ENCODE data around the gene FTCD. TPM values are rescaled to one million over a fixed set of nuclear protein-coding genes. Genes with fewer than 3 reads are reported as not detected.

Gene FTCD
- total and polyA plus RNA-seq, 2 donors (not counting 3 experiments of a cell fraction or from before 2014, with no cell fraction given): 0.06 to 1.2 TPM

DNA sequence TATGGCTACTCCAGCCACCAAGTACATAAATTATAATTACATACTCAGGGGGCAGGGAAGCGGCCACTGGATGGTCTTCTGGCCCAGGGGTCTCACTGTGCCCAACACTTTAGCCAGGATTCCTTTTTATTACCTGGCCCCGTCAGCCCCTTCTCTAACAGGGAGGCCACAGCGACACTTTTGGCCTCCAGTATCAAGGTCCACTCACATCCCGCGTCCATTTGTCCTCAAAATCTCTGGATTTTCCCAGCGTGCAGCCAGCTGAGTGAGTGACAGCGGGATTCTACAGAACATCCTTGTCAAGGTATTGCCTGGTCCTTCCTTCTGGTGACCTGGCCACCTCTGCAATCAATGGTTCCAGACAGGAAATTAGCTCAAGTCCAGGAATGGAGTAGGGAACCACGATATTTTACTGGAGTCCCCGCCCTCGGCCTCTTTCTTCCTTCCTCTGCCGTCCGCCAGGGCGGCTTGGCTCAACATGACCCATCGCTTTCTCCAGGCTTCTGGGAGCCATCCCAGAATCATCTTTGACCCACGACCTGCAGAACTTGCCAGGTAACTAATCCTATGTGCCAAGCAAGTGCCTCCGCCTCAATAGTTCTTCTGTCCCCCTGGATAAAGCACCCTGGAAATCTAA, 60.2 kb downstream of the FTCD start:
- Histone ChIP-seq H3K4me1 (ENCODE audit: control insufficient read depth, extremely low read depth, insufficient read depth, low read length) (no peaks in the 10 kb centered on the region), H2AFZ (ENCODE audit: low read depth, low read length) (no peak overlapping the region), H3K27ac (ENCODE audit: insufficient read depth, low read depth, low read length) (no peak overlapping the region), H3K9me1 (replicated peaks; ENCODE audit: control insufficient read depth, extremely low read depth, insufficient read depth, low read length) (no peaks in the 10 kb centered on the region), H3K9ac (replicated peaks; ENCODE audit: extremely low read depth, insufficient read depth, low read length) (no peak overlapping the region), H3K9me3 (replicated peaks; ENCODE audit: control insufficient read depth, insufficient read depth, low read length) (no peaks in the 10 kb centered on the region), H3K27me3 (ENCODE audit: control insufficient read depth in 2 of 2, insufficient read depth in 2 of 2, low read length in 2 of 2) (peaks cover 15% of the 10 kb centered on the region in 2 experiments), H3K4me2 (ENCODE audit: insufficient read depth, low read length) (no peak overlapping the region), H4K20me1 (replicated peaks; ENCODE audit: control insufficient read depth, extremely low read depth, insufficient read depth, low read length) (no peaks in the 10 kb centered on the region), H3K4me3 (replicated peaks in 1 of 3; ENCODE audit: insufficient read depth in 1 of 3, low read depth in 1 of 3, low read length in 3 of 3) (no peak overlapping the region), H3K36me3 (ENCODE audit: control insufficient read depth in 2 of 2, extremely low read depth in 1 of 2, insufficient read depth in 2 of 2, low read length in 2 of 2) (no peaks in the 10 kb centered on the region), H3K79me2 (ENCODE audit: control insufficient read depth, insufficient read depth, low read length) (no peaks in the 10 kb centered on the region)
- BruUV-seq (replicated peaks): no TSS peak
- dilution Hi-C loops (cut with MboI; ENCODE audit: extremely low pct_ligation_motif_present, low sequenced_read_pairs) (no loop called here), intact Hi-C loops (cut with micrococcal nuclease) (loop anchor here (5.0 kb wide), 1 partner anchor 123 kb away; no protein-coding TSS in a partner anchor)
- ChIA-PET CTCF (no interaction called here), POLR2A (no interaction called here)
- no peak for FAIRE-seq
- TF ChIP-seq CTCF (IDR thresholded peaks at IDR 0.05; ENCODE audit: extremely low read depth in 1 of 2, insufficient read depth in 1 of 2, low read depth in 1 of 2, low read length in 2 of 2) (no peak), GATA2 (IDR thresholded peaks at IDR 0.05; ENCODE audit: insufficient read depth, insufficient read length, low read depth, low read length) (no peak), EZH2 (IDR thresholded peaks at IDR 0.05; ENCODE audit: borderline replicate concordance, low read depth, low read length, severe bottlenecking) (no peak), MYC (IDR thresholded peaks at IDR 0.05; ENCODE audit: low read depth, low read length) (no peak), JUN (IDR thresholded peaks at IDR 0.05; ENCODE audit: borderline replicate concordance, insufficient read depth, insufficient read length, low read depth) (no peak), MAX (IDR thresholded peaks at IDR 0.05; ENCODE audit: insufficient read depth, insufficient read length) (no peak), POLR2A (IDR thresholded peaks at IDR 0.05; ENCODE audit: low read depth, low read length) (no peak), POLR2AphosphoS5 (IDR thresholded peaks at IDR 0.05; ENCODE audit: insufficient read depth, low read depth, low read length) (no peak), FOS (IDR thresholded peaks at IDR 0.05; ENCODE audit: borderline replicate concordance, insufficient read depth, low read length) (no peak)
- no peak for DNase-seq (ENCODE audit: low read depth, low spot score)

Measured in endothelial cell of umbilical vein (primary cell).